ENCODE results near the gene KCNMA1.
"Not testable (repeated sequence)": the region's sequence is repeated elsewhere in the genome, so short reads cannot be mapped to it uniquely, and the experiment has no call there.

Gene KCNMA1

DNA sequence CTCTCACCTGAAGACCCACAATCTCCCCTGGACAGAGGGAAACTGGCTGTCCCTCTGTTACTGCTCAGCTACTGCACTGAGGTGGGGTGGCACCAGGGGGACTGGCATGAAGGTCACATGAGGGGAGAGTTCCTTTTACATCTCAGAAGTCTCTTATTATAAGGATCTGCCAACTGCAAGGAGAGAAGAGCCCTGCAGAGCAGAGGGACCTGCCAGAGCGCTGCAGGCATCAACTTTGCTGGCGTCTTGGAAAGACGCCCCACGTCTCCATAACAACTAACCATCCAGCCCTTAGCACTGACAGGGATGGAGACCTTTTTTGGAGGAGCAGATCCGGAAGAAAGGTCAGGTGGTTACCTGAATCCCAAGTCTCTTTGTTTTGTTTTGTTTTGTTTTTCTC, 218.6 kb downstream of the KCNMA1 start:
- no peak for DNase-seq (ENCODE audit: low read depth in 2 of 2)

DNA sequence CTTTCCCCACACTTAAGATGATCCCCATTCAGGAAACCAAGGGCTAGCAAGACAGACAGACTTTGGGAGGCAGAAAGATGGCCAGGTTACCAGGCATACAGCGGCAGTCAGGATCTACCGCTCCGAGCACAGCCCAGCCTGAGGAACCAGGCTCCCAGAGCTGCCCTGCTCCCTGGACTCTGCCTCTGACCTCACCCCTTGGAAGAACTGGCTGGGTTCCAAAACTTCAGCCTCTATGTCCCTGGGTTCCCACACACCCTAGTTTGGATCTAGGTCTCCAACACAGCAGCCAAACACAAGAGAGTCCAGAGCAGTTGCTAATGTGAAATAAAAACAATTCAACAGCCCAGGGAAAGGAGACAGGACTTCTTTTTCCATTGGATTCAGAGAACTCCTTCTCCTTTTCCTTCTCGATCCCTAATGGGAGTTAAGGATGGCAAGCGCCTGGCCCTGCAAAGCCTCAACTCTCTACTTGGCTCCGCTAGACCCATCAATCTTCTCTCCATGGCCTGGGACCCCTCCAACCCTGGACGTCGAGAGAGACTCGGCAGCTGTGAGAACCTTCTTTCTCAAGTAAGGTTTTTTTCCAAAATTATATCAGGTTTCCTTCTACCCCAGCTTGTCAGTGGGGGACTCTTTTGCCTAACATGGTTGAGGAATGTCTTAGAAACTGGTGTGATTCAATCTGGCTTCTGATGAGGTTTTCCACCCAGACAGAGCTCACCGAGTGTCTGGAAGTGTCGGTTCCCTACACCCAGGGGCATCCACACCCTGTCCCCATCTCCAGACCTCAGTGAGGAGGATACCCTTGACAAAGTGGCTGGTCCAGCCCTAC, 219.6 kb downstream of the KCNMA1 start:
- no peak for DNase-seq (ENCODE audit: low read depth in 2 of 2)

DNA sequence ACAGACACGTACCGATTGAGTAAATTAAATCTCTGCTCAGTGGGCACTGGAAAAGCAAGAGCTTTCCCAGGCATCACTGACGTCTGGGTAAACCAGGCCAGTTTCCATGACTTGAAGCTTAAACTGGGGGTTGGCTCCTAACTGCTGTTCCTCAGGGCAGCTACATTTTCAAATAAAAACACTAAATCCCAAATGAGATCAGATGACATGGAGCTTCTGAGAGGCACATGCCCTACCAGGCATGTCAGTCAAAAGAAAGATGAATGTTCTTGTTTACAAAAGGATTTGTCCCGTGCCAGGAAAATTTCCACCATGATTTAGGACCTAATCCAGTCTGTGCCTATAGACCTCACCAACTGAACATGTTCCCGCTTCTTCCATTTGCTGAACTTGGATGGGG, 220.2 kb downstream of the KCNMA1 start:
- DNase-seq (ENCODE audit: low read depth in 2 of 2), result no peak

DNA sequence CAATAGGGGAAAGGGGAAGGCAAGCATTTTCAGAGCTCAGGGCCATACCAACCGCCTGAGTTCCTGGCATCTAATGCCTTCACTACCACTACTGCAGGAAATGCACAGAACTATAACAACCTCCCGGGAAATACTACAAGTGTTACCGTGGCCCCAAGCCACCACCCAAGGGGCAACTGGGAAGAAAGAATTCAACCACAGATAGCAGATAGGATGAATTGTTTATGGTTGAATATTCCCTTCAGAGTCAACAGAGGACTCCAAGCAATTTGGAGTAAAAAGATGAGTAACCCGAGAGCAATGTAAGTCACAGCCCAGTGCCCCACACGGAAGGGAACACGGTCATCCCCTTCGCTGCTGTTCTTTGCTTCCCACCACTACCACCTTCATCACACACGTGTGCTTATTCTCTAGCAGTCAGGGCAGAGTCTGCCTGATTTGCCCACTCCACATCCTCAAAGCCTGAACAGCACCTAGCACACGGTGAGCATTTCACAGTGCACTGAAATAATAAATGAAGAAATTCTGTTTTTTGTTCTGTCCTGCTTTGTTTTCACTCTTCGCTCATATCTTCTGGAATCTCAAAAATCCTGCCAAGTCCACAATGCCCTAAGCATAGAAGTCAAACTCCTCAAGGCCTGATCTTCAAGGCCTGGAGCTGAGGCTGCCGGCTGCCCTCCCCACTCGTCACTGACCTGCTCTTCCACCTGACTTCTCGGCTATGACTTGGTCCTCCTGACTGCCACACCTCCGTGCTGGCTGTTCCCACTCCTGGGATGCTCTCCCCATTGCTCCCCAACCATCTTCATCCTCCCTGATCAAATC, 221.1 kb downstream of the KCNMA1 start:
- DNase-seq (ENCODE audit: low read depth in 2 of 2), result no peak

DNA sequence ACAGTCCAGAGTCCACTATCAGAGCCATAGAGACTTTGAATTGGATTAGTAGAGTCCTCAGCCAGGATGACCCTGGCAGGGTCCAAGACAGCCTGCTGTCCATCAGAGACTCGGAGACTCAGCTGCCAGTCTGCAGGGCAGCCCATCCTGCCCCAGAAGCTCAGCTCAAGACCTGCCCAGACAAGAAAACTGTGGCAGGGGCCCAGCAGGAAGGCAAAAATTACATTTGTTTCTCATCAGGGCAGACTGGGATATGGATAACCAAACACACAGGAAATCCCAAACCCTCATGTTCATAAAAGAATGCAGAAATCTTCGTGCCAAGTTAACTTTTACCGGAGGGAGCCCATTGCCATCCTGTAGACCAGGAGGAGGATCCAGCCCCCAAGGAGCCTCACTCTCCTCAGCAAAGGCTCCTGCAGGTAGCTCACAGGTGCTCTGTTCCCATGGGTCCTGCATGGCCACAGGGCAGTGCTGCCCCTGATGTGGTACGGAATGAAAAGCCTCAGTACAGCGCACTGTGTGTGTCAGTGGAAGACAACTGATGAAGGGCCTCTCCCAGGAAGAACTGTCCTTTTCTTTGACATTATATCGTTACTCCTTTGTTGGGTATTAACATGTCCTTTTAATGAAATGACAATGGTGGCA, 222.2 kb downstream of the KCNMA1 start:
- DNase-seq (ENCODE audit: low read depth in 2 of 2), result no peak

DNA sequence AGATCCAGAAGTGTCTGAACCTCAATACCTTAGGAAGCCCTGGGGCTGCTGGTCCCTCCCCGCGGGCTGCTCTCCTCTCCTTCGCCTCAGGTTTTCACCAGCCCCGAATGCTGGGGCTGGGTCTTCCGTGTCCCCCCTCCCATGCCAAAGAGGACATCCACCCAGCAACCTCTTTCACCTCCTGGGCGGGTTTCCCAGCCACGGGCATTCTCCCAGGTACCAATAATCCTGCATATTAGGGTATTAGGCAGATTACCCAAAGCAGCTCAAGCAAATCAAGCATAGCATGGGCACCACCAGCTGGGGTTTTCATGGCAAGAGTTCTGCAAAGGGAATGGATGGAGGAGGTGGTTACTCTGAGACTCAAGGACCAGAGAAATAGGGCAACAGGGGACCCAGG, 224.4 kb downstream of the KCNMA1 start:
- no peak for DNase-seq (ENCODE audit: low read depth in 2 of 2)

DNA sequence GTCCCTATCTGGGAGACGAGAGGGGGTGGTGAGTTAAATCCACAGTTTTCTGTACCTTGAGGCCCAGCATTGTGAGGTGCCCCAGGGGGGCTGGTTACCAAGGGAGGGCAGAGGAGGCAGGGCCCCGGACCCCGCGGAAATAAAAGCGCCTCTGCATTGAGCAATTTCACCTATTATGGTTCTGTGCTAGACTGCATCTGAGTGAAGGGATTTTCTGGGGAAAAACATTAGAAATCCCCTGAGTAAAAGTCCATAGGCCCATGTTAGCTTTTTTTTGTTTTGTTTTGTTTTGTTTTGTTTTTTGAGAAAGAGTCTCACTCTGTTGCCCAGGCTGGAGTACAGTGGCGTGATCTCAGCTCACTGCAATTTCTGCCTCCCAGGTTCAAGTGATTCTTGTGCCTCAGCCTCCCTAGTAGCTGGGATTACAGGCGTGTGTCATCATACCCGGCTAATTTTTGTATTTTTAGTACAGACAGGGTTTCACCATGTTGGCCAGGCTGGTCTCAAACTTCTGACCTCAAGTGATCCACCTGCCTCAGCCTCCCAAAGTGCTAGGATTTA, 225.0 kb downstream of the KCNMA1 start:
- not testable (repeated sequence) for DNase-seq (ENCODE audit: low read depth in 2 of 2)

DNA sequence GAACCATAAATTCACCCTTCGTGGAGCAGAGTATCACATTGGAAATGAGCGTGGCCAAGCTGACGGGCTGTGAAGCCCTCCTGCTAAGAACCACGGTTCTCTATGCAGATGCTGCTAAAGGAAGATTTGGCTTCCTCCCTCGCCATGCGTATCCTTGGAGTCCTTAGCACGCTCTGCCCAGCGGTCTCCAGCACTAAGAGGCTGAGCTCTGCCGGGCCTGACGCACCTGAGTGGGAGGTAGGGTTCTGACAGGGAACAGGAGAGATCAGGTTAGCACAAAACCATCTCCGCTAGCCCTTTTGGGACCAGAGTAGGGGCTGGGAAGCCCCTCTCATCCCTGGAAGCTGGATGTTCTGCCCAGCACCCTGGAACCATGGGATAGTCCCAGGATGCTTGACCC, 225.8 kb downstream of the KCNMA1 start:
- DNase-seq (ENCODE audit: low read depth in 2 of 2), result no peak

DNA sequence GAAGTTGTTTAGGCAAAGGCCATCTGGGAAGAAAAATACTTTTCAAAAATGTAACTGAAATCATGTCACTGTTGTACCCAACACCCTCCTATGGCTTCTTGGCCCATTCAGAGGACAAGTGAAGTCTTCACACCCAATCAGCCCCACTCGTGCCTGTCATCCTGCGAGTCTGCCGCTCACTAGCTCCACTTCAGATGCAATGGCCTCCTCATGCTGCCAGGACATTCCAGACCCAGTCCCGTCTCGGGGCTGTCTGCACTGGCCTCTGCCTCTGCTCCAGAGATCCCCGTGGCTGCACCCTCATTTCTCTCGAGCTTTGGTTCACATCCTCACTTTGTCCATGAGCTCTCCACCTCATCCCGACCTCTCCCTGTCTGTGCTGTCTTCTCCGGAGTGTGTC, 227.1 kb downstream of the KCNMA1 start:
- no peak for DNase-seq (ENCODE audit: low read depth in 2 of 2)

DNA sequence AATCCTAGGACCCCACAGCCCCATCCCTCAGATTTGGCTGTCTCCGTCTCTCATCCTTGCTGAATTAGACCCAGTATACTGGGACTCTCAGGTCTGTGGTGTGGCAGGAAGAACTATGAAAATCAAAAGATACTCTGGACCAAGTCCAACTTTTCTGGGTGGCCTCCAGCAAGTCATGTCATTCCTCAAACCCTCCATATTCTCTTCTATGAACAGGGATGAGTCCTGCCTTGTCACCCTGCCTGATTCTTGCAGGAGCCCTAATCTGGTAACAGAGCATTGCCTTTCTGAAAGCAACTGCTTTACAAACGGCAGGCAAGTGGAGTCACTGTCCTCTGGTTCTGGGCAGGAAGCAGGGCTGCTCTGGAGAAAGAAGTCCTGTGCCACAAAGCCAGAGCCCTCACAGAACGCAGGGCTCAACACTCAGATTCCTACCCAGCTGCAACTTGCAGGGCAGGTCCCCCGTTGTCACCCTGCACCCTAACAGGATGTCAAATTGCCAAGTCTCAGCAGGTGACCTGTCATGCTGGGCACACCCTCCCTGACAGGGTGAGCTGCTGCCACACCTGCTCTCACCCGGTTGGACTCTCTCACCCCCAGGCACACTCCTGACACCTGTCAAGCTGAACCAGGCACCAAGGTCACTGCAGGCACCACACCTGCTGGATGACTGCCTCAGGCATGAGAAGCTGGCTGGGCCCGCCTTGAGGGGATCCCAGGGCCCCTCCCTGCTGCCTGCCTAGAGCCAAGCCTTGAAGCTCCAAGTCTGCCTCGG, 227.7 kb downstream of the KCNMA1 start:
- DNase-seq (ENCODE audit: low read depth in 2 of 2), result no peak

DNA sequence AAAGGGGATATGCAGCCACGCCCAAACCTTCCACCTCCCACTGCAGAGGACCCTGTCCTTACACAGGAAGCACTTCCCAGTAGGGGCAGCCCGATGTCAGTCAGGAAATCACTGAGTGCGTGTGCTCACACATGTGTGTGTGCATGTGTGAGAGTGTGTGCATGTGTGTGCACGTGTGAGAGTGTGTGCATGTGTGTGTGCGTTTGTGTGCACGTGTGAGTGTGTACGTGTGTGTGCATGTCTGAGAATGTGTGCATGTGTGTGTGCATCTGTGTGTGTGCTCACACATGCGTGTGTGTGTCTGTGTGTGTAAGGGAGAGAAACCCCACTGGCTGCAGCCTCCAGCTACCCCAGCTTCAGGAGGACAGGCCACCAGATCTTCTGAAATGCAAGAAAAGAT, 229.3 kb downstream of the KCNMA1 start:
- no peak for DNase-seq (ENCODE audit: low read depth in 2 of 2)

DNA sequence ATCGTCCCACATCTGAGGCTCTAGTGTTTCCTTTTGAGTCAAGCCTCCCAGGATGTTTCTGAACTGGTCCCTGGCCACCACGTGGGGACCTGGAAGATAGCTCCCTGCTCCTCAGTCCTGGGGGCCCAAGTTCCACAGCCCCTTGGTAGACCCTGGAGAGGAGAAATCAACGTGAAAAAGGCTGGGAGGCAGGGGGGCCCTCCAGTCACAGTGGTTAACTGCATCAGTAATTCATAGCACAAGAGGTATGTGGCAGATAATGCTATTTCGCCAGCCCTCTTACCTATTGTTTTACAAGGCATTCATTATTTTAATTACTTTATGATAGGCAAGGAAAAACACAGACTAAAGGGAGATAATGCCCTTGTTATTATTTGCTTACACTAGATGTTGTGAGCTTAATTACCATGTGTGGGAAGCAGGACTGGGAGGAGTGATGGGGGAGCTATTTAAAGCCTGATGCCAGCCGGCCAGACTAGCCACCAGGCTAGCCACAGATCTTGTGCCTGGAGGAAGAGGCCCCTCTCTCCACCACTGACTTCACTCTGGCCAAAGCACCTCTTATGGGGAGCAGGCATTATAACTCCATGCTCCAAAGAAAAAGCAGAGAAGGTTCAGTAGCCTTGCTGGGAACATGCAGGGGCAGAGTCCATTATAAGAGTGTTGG, 230.7 kb downstream of the KCNMA1 start:
- DNase-seq (ENCODE audit: low read depth in 2 of 2), result no peak

DNA sequence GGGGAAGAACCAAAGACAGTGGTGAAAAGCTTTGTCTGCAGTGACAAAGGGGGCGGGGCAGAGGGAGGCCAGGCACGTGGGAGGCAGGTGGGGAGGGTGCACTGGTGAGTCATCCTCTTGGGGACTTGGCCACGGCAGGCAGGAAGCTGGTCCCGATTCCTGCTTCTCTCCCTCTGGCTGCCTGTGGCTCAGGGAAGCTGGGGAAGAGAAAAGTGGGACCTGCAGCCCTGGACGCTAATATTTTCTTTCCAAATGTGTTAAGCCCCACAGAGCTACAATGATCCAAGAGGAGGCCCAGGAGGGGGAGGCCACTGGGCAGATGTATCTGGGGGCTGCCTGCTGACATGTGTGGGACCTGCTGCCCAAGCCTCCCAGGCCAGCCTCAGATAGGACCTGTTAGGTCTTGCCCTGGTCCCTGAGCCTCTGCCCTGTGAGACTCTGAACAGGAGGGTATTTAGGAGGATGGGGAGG, 231.8 kb downstream of the KCNMA1 start:
- peak; percentile 13 to 26 for DNase-seq (ENCODE audit: low read depth in 2 of 2)

DNA sequence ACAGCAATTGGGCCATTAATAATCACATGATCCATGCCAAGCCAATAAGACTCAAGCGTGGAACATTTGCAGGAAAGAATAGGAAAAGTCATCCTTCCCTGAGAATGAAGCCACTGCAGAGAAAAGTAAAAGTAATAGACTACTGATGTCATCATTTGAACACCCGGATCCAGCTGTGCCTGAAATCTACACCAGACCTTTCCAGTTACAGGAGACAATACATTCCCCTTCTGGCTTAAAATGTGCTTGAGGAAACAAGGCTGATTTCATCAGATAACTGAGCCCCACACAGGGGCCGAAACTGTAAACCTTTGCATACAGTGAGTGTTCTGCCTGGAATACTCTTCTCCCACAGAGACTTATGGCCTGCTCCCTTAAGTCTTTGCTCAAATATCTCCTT, 232.8 kb downstream of the KCNMA1 start:
- DNase-seq (ENCODE audit: low read depth in 2 of 2), result no peak

DNA sequence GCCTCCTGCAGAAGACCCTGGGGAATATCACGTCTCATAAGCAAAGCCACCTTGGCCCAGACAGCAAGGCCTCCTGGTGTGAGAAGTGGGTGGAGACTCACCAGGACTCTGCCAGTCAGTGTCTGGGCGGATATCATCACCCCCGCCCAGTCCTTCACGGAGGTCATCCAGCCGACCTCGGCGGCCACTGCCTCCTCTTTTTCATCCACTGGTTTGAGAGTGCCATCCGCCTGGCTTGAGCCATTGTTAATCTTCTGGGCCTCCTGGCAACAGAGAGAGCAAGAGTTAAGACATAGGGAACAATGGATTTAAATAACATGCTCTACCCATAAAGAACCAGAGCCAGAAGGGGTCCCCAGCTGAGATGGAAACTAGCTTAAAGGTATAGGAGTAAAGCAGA, 233.8 kb downstream of the KCNMA1 start:
- DNase-seq (ENCODE audit: low read depth in 2 of 2), result no peak

DNA sequence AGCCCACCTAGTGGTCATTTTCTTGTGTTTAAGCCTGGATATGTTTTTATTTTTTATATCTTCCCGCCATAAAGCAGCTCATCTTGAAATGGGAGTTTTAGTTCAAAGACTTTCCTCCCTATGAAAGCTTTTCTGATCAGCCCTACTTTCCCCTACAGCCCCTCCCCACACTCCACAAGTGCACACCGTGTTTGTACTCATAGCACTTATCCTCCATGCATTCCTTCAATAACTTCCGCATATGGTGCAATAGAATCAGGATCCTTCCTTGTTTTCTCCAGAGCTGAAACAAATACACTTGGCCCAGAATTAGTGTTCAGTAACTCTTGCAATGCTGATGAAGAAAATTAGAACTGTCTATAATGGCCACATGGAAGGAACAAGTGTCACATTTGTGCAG, 235.9 kb downstream of the KCNMA1 start:
- DNase-seq (ENCODE audit: low read depth in 2 of 2), result no peak

DNA sequence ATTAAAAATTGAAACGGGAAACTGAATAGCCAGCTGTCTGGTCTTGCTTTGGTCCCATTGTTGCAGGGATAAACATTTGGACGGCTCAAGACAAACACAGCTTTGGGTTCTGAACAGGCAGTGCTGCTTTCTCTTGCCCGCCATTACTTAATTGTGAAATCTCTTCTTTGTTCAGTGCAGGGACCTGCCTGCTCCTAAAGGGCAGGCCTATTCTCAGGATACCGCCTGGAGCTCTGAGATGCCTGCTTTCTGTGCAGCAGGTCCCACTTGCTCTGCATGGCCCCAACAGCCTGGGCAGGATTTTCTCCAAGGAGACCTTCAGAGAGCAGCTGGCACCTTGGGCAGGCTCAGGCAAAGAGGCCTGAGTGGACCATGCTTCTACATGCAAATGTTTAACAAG, 237.6 kb downstream of the KCNMA1 start:
- no peak for DNase-seq (ENCODE audit: low read depth in 2 of 2)

DNA sequence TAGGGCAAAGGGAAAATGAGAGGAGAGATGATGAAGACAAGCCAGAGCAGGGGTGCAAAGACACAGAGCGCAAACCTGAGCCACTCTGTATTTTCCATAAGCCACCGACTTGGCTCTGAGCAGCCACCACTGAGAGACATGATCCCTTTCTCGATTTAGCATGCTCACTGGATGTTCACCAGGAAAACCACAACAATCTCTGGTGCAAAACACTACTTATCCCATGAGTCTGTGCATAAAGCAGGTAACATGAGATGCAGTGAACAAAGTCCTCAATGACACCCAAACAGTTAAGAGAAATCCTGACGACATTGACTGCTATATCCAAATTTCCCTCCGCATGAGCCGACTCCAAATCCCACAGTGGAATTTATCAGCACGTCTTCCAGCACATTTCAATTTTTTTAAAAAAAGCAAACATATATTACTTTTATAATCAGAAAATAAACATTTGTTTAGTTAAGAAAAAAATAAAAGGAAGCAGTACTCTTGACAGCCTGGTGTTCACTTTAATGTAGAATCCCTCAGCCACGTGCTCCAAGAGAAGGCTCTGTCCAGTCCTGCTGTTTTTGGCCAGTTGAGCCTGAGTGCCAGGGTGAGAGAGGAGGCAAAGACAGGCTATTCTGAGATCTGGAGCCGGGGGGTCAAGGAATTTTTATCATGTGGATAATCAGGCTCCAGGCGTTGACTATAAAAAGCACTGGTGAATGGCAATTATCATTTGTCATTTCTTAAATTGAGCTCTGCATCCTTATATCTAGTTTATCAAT, 238.4 kb downstream of the KCNMA1 start:
- DNase-seq (ENCODE audit: low read depth in 2 of 2), result no peak

DNA sequence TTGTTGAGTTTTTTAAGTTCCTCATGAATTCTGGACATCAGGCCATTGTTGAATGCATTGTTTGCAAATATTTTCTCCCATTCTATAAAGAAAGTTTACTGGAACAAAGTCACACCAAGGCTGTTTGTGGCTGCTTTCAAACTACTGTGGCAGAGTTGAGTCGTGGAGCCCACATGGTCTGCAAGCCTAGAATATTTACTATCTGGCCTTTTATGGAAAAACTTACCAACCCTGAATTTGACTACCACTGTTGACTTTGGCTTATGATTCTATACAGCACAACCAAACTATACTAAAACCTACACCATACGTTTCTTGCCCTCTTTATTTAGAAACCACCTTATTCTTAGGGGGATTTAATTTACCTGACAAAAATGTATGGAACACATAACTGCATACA, 239.1 kb downstream of the KCNMA1 start:
- no peak for DNase-seq (ENCODE audit: low read depth in 2 of 2)

DNA sequence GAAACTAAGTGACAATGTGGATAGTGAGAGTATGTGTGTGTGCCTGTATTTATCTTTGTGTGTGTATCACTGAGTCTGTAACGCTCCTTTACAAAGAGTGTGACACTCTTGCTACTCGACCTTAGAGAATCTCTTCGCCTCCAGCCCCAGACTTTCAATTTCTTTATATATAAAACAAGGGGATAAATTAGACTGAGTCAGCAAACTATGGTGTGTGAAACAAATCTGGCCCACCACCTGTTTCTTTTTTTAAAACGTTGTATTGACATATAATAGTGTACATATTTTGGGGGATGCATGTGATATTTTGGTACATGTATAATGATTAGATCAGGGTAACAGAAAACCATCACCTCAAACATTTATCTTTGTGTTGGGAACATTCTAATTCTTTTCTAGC, 240.5 kb downstream of the KCNMA1 start:
- DNase-seq (ENCODE audit: low read depth in 2 of 2), result no peak

All from stimulated activated CD8-positive, alpha-beta memory T cell treated with anti-CD3 and anti-CD28 coated beads, Interleukin-2, amount 100 ng/mL, for 48 hours (primary cell).